IMR-90 (cell line): ENCODE measurements around the gene KLHL40.

ENCODE experiments used
- BHLHE40 ChIP-seq: fragments of 150-350 bp; IDR thresholded peaks from 2 replicates; pipeline ENCODE4 v1.6.1; 2016; ENCODE audit warnings: mild to moderate bottlenecking, low read depth, low read length
- CEBPB ChIP-seq: IDR thresholded peaks from 2 replicates; pipeline ENCODE4 v1.6.1; 2012; ENCODE audit warnings: low read depth, low read length, improper control_type of control experiment
- CTCF ChIP-seq: conservative IDR thresholded peaks from 2 replicates; pipeline ENCODE4 v1.5.1; 2012; ENCODE audit warnings: mild to moderate bottlenecking, low read depth, low read length, improper control_type of control experiment
- MAFK ChIP-seq: IDR thresholded peaks from 2 replicates; pipeline ENCODE4 v1.6.1; 2012; ENCODE audit warnings: low read depth, low read length, improper control_type of control experiment
- MAZ ChIP-seq: IDR thresholded peaks from 2 replicates; pipeline ENCODE4 v1.6.1; 2012; ENCODE audit warnings: low read depth, mild to moderate bottlenecking, low read length, improper control_type of control experiment, moderate library complexity, borderline replicate concordance
- MXI1 ChIP-seq: IDR thresholded peaks from 2 replicates; pipeline ENCODE4 v1.6.1; 2012; ENCODE audit warnings: low read depth, mild to moderate bottlenecking, low read length, moderate library complexity, borderline replicate concordance
- POLR2A ChIP-seq: IDR thresholded peaks from 2 replicates; pipeline ENCODE4 v1.6.1; 2012; ENCODE audit warnings: mild to moderate bottlenecking, low read depth, low read length
- RAD21 ChIP-seq: IDR thresholded peaks from 2 replicates; pipeline ENCODE4 v1.6.1; 2012; ENCODE audit warnings: low read length, improper control_type of control experiment
- RCOR1 ChIP-seq: IDR thresholded peaks from 2 replicates; pipeline ENCODE4 v1.6.1; 2012; ENCODE audit warnings: mild to moderate bottlenecking, low read length, improper control_type of control experiment; ENCODE audit not compliant: insufficient replicate concordance
- RFX5 ChIP-seq: IDR thresholded peaks from 2 replicates; pipeline ENCODE4 v1.8.0; 2012; ENCODE audit warnings: low read depth, mild to moderate bottlenecking, low read length, moderate library complexity
- SMC3 ChIP-seq: fragments of 150-350 bp; IDR thresholded peaks from 2 replicates; pipeline ENCODE4 v1.6.1; 2016; ENCODE audit warnings: low read depth, mild to moderate bottlenecking, antibody characterized with exemption, low read length, moderate library complexity
- USF2 ChIP-seq: fragments of 150-350 bp; IDR thresholded peaks from 2 replicates; pipeline ENCODE4 v1.6.1; 2017; ENCODE audit warnings: mild to moderate bottlenecking, antibody characterized with exemption, low read length, low read depth

GRCh38 chr3:42702982-42703694 lies 17.8 kb downstream of the KLHL40 start:
- TF ChIP-seq CTCF (no peak), RAD21 (no peak), POLR2A (no peak), SMC3 (no peak), MXI1 (no peak), MAFK (no peak), RCOR1 (no peak), CEBPB (no peak), RFX5 (no peak), MAZ (no peak), BHLHE40 (no peak), USF2 (no peak)
